ENCODE measurements around the gene ULBP1.
A peak's percentile ranks its signal among the peaks of the same experiment; 100 is the strongest.
"Not testable (repeated sequence)": the region's sequence is repeated elsewhere in the genome, so short reads cannot be mapped to it uniquely, and the experiment has no call there.

Gene ULBP1

DNA sequence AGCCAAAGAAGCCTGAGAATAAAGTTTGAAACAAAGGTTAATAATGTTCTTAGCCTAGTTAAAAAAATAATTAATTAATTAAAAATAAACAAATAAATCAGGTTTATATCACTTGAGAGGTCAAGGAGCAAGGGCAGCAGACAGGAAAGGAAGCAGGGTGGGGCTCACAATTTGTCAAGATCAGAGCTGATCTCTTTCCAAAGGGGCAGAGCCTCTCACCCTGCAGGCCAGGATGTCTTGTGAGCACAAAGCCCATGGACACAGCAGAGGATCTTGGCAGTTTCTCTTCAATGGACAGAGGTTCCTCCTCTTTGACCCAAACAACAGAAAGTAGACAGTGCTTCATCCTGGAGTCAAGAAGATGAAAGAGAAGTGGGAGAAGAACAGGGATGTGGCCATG, 14.9 kb downstream of the ULBP1 start:
- no peak for DNase-seq

DNA sequence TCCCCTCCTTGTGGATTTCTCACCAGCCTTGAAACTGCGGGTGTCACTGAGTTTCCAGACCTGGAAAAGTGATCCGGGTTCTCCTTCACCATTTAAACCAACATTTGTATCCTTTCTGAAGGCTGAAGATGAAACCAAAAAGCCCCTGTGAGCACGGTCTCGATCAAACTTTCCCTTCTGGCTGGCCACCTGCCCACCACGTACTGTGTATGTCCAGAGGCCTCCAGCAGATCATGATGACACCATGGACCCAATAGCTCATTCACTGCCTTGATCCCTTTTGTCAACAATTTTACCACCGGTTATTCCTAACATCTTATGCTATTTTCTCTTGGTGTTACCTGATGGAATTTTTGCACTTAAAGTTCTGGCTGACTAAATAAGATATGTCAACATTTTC, 15.6 kb downstream of the ULBP1 start:
- no peak for DNase-seq

DNA sequence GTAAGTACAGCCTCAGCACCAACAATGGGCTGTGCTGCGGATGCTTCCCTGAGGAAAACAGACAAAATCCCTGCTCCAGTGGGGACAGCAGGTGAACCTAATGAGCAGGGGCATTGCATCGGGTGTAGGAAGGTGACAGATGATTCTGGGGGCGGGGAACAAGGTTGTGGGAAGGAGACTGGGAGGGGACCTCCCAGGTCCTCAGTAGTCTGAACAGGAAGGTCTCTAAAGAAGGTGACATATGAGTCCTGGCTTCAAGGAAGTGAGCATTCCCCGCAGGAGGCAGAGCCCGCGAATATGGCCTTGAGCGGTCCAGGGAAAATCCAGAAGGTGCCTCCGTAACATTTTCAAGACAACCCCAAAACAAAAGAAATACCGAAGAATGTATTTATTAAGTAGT, 19.4 kb downstream of the ULBP1 start:
- DNase-seq, result no peak

DNA sequence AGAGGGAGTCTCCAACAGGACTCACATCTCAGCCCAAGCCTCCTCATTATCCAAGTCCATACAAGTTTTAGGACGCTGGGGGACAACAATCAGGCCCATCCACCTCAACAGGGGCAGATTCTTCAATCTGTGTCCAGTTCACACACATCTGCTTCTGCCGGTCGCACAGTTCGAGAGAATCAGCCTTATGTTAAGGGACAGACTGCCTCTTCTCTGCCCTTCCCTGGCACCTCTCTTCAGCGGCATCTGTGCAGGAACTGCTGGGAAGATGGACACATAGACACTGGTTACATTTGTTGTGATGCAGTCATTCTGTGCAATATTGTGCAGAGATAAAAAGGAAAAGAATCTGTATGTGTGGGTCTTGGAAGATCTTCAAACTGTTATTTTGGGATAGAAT, 21.0 kb downstream of the ULBP1 start:
- no peak for DNase-seq

DNA sequence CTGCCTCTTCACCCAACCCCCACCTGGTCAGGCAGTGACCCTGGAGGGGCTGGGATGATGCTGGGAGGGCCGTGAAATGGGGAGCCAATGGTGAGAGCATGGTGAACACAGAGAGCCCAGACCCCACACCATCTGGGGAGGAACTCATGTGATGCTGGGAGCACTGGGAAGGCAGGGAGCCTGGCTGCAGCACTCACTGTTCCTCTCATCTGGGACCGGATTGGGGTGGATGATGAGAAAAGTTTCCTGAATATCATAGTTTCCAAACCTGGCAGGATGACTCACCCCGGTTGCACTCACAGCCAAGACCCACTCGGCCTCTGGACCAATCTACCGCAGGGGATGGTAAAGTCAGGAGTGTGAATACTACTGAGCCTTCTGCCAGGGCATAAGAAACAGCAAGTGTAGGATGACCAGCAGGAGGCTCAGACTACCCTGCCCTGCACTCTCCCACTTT, 21.8 kb downstream of the ULBP1 start:
- DNase-seq, result no peak

DNA sequence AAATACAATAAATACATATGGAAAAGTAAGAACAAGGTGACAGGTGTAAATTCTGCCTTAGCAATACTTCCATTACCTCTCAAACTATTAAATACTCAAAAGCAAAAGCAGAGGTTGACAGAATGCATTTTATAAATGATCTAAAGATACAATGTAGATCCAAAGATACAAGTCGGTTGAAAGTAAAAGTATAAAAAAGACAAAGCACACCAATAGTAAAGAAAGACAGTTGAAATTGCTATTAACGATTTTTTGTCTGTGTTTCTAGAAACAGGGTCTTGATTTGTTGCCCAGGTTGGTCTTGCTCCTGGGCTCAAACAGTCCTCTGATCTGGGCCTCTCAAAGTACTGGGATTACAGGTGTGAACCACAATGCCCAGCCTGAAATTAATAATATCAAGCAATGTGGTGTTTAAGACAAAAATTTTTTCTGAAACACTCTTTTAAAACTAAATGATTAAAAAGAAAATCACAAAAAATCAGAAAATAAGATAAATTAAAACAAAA, 23.9 kb downstream of the ULBP1 start:
- no peak for DNase-seq

DNA sequence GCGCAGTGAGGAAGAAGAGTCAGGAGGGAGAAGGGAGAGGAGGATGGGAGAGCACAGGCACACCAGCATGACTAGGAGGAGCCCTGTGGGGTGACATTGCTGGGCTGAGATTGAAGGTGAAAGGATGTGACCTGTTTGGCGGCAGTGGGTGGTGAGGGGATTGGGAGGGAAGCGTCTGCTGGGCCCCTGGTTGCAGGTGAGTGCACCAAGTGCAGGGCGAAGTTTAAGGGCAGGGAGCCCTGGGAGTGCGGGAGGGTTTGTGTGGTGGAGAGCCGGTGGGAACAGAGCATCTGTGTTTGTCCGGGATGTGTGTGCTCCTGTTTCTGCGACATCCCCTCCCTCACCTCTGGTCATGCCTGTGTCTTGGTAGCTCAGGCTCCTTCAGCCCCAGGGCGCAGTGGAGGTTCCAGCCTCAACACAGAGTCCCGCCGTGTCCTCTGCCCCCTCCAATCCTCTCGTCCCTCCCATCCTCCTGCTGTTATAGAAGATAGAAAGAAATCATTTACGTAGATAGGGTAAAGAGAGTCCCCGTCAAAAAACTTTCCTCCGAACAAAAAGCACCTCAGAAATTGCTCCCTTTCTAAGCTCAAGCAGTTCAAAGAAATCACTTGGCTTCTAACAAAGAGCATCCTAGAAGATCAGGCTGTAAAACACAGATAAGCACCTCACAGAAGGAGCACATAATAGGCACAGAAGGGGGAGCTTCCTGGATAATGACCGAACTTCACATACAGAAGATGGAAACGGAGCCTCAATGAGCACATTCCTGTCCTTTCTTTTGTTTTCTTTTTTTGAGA, 25.0 kb downstream of the ULBP1 start:
- no peak for DNase-seq

DNA sequence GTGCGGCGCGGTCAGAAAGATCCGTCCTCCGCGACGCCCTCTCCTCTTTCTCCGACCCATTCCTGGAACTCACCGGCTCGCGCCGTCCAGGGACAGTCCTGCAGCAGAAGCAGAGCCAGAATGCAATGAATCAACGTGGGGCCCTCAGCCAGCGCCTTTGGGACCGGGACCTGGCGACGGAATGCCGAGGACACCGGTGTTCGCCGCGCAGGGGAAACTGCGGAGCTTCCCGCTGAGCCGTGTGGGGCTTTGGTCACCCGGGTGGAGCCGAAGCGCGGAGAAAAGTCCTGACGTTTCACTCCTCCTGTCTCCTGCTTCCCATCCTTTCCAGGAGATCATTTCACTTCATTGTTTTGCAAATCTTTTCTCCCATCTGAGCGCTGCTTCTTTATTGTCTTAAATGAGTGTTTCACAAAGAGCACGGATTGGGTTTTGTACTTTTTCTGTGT, 26.5 kb downstream of the ULBP1 start:
- DNase-seq, result no peak

DNA sequence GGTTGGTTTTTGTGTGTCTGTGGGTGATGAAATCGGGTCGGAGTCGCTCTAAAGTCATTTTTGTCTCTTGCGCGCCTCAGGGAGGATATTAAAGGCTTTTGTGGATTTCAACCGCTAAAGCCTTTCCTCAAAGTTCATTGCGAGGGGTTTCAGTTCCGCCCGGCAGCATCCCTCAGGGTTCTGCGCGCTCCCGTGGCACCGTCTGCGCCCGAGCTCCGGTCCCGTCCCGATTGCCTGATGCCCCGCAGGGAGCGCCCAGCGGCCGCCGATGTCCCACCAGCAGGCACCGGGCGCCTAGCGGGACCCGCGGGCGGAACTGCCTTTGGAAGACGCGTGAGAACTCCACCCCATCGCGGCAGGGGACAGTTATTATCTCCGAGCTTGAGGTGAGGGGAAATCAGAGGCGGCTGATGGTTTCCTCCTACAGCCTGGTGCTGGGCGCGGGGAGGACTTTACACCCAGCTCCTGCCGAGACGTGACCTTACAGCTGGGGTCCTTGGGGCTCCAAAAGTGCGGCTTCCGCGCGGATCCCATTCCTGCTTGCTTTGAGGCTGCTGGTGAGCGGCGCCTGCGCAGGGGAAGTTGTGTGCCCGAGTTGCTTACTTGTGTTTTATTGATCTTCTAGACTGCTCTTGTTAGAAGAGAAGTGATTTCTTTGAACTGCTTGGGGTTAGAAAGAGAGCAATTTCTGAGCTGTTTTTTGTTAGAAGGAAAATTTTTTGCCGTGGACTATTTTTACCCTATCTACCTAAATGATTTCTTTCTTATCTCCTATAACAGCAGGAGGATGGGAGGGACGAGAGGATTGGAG, 27.1 kb downstream of the ULBP1 start:
- no peak for DNase-seq

DNA sequence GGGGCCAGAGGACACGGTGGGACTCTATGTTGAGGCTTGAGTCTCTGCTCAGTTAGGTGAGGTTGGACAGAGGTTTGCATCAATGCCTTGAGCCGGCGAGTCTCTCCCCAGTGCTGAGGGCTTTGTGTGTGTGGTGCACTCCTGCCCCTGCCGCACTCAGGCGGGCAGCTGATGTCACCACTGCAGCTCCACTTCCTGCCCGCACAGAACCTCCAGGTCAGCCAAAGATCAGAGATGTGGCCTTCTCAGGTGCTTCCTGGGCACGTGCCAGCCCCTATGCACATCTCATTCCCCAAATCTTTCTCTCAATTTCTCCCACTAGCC, 27.7 kb downstream of the ULBP1 start:
- not testable (repeated sequence) for DNase-seq

DNA sequence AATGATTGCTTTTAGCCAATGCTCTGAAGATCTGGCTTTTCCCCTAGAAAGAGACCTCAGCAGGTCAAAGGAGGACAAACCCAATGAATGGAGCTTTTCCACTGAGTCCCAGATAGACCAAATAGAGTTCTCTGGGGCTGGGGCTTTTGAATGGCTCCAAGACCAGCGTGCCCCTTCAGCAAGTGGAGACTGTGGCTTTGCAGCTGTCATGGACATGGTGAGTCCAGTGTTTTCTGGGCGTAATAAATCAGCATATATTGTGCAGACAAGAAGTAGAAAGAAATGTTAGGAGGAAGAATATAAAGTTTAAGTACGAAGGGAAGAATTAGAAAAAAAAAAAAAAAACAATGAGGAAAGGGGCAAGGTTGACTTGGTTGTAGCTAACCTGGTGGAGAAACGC, 28.1 kb downstream of the ULBP1 start:
- no peak for DNase-seq

DNA sequence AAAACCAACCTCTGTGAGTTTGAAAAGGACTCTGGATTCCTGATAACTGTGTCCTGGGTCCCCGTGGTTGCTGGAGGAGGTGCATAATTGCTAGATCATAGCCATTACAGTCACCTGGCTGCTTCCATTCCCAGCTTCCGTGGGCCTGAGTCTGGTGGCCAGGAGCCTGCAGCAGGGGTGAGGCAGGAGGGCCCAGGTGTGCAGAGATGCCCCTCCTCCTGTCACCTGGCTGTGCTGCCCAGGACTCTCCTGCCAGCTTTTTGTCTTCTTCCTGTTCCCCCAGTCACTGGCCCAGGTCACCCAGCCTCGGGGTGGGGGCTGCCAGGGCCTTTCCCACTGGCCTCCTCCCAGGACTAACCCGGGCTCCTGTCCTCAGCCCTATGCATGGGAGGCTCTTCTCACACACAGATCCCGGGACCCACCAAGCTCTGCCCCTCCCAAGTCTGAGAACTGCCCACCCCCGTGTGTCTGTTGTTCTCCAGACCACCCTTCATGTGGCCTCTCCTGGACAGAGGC, 31.6 kb downstream of the ULBP1 start:
- no peak for DNase-seq

DNA sequence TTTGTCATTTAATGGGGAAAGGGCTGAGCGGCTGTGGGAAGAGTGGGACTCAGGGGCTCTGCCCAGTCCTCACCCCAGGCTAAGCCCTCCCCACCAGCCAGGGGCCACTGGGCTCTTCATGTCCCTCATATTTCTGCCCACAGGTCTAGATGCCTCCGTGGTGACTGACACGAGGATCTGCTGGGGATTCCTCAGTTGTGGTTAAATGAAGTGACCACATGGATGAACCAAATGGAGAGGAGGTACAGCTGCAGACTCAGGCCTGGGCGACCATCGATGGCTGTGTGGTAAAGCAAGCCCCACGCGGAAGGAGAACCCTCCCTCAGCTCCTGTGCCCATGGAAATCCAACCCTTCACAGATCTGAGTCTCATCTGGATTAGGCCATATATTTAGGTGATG, 32.2 kb downstream of the ULBP1 start:
- DNase-seq, result no peak

DNA sequence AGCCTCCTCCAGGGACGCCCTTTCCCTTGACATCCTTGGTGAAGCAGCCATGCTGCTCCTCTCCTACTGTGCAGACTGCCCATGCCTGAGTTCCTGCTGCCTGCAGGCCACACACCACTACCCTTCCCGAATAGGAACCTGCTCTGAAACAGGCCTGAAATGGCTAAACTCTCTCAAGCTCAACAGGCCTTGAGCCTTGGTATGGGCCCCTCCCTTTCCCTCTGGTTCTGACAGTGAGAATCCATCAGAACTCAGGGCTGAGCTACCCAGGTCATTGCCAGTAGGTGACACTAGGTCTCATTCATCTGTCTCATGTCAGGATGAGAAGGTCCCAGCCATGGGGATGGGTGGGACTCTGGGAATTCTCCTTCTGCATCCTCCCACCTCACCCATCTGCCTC, 35.9 kb downstream of the ULBP1 start:
- no peak for DNase-seq

DNA sequence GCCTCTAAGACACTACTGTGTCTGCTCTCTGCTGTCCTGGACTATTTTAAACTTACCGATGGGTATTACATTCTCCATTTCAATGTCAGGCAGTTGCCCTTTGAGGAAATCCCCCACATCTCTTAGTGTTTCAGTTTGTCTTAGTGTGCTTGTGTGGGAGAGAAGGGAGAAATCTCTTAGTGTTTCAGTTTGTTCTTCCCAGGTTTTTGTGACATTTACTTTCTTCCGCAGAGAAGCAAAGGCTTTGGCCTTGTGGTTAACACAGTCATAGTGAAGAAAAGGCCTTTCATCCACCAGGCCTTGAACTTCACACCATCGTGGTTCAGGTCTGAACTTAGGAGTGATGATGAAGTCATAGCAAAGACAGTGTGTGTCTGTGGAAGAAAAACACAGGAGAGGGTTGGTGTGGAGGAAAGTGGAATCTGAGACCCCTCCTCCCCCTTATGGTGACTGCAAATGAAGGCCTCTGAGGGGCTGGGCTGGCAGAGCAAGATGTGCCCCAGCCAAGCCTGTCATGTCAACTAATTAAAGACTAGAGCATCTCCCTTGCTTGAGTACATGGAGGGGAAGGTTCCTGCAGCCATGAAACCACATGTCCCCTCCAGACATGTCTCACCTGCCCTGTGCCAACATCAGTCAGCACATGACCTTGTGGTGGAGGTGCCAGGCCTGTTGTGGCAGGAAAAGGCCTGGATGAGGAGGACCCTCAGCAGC, 37.7 kb downstream of the ULBP1 start:
- DNase-seq, result no peak

DNA sequence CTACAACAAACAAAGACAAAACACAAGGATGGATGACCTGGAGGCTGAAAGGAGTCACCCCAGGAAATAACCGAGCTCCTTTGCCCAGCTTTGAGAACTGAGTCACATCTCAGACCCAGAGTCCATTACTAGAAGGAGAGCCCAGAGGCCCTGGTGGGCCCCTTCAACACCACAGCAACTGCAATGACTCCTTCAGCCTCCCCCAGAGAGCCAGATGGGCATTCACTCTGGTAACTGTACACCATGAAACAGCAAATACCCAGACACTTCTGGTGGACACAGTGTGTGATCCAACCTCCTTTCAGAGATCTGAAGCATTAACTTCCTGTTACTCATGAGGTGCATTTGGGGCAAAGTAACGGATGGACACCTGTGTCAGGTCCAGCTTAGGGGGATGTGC, 39.0 kb downstream of the ULBP1 start:
- DNase-seq, result no peak

DNA sequence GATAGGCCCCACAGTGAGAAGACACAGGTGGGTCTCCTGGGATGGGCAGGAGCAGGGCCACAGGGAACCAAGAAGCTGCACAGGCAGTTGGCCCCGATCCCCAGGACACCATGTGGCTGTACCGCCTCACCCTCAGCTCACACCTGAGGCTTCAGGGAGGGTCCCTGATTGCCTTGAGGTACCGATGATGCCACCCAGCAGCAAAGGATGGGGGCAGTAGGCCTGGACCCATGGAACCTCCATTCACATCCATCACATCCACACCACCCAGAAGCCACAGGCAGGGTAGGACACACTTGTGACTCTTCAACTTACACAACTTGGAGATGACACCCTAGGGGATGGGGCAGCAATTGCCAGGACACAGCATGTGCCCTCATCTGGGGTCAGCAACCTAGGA, 39.9 kb downstream of the ULBP1 start:
- not testable (repeated sequence) for DNase-seq

DNA sequence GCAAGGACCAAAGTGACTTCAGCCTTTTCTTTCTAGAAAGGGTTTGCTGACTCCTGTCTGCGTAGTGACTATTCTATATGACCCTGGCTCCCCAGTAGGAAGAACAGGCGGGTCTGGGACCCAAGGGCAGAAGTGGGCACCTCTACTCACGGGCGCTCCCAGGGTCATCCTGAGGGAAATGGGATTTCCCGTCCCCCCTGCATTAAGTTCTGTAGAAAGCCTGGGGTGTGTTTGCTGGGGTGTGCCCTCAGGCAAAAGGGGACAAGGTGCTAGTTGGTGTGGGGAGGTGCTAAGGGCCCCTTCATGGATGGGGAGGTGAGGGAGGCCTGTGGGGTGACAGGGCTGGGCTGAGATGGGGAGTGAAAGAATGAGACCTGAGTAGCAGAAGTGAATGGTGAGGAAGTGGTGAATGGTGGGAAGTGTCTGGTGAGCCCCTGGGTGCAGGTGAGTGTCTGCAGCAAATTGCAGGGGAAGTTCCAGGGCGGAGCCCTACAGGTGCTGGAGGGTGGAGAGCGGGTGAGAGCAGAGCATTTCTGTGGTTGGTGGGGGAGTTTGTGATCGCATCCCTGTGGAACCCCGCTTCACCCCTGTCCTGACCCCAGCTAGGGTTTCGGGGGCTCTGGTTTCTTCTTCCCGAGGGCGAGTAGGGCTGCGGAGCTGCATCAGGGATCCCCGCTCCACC, 40.5 kb downstream of the ULBP1 start:
- DNase-seq, result peak; percentile 46

DNA sequence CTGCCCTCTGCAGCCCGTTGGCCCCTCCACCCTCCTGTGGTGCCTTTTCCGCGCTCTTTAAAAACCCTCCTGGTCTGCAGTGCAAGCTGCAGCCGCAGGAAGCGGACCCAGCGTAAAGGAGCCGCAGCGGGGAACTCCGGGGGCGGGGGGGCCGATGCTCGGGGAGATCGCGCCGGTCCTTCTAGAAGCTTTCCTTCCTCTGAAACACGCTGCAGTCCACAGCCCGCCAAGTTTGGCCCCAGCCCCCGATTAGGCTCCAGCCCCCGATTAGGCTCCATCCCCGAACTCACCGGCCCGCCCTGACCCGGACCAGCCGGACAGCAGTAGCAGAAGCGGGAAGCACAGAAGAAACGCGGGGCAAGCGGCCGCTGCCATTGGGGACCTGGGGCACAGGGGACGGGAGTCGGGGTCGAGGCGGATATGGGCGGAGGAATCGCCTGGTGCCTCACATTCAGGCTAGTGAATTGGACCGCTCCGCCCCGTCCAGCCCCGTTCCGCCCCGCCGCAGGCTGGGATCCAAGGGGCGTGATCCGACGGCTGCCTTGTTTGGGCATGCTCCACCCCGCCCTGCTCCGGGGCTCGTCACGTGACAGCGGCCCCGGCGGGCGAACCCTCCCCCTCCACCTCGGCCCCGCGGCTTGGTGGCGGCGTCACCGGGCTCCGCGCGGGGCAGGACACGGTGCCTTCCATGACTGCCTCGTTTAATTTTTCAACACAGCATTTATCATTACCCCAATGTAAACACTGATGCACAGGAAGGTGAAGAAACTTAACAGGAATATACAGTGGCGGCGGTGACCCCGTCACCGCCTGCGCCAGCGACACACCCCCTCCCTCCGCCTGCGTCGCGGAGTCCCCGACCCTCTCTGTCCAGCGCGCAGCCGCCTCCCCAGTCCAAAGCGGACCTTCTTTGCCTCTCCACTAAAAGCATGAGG, 41.3 kb downstream of the ULBP1 start:
- peak; percentile 84 for DNase-seq

DNA sequence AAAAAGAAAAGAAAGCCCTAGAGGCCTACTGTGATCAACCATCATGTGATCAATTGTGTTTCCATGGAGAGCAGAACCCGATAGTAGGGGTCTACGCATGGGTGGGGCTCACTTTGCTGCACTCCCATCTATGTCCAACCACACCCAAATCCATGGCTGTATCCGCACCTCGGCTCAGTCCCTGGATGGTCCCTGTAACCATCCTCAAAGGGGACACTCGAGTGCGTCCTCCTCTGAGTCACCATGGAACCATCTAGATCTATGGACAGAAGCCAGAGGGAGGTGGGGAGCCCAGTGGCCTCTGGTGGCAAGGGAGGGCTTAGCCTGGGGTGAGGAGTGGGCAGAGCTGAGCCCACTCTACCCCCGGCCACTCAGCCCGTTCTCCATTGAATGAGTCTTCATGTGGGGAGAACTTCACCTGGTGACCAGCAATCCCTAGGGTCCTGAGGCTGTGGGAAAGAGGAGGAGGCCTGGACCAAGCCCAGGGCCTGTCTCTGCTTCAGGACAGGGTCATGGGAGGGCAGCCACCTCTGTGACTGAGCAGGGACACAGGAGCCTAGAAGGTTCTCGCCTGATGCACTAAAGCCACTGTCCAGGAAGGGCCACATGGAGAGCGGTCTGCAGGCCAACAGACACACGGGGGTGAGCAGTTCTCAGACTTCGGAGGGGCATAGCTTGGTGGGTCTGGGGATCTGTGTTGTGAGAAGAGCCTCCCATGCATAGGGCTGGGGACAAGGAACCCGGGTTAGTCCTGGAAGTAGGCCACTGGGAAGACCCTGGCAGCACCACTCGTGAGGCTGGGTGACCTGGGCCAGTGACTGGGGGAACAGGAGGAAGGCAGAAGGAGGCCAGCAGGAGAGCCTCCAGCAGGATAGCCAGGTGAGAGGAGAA, 42.3 kb downstream of the ULBP1 start:
- DNase-seq, result no peak

Data from activated effector memory CD4-positive, alpha-beta T cell treated with Interleukin-2 at 50 U/mL for 16 hours (primary cell).